NCI-H2227 (cell line): ENCODE measurements around the gene PATE4.

Experiments
- DNase-seq: peaks from one replicate; lab custom pipeline; 2025; ENCODE audit not compliant: unreplicated experiment; lab: John Stamatoyannopoulos, UW

PATE4 gene

GRCh38 chr11:125887373-125888324, 54.5 kb downstream of the PATE4 start, which contains the start of gene HYLS1:
TSS of gene HYLS1 (plus strand) at chr11:125887668. CDS start at chr11:125899369, 11,701 bp downstream.
- peak; percentile 90 for DNase-seq
